Panc1 (cell line): Measurements from ENCODE around the gene NCAPG2. TPM values are rescaled to one million over a fixed set of nuclear protein-coding genes. Genes with fewer than 3 reads are reported as not detected.

Experiments
- ATAC-seq: fragments of 200-7000 bp; cut with Tn5 transposase; 2 replicates; pipeline ENCODE4 v1.9.1; 2020; ENCODE audit warnings: mild to moderate bottlenecking, moderate library complexity
- BruUV-seq: library from RNA; stranded (reverse); fragments of 400-500 nt; replicated peaks from 2 replicates; lab custom pipeline; 2021; lab: Mats Ljungman, UMichigan
- CTCF ChIA-PET: fragments of 300-600 bp; sonication (Branson Sonifier 250); formaldehyde crosslinking; loops from one replicate; lab custom pipeline; 2022; ENCODE audit warnings: antibody characterized with exemption; lab: Charles Lee
- POLR2A ChIA-PET: fragments of 300-600 bp; sonication (Branson Sonifier 250); formaldehyde crosslinking; loops from one replicate; lab custom pipeline; 2022; ENCODE audit warnings: antibody characterized with exemption; lab: Charles Lee
- DNase-seq: peaks from one replicate; pipeline ENCODE4 v3.0.0-alpha.2; 2010; ENCODE audit warnings: low read depth, low spot score
- H3K27ac ChIP-seq: 2 replicates; pipeline ENCODE4 v1.5.1; 2011; ENCODE audit warnings: mild to moderate bottlenecking, low read length, inconsistent platforms
- H3K27me3 ChIP-seq: fragments of 200-500 bp; sonication (Bioruptor generic); 2 replicates; pipeline ENCODE4 v1.6.0; 2014; ENCODE audit warnings: low read length, inconsistent platforms; ENCODE audit not compliant: control insufficient read depth, insufficient read depth
- H3K36me3 ChIP-seq: fragments of 200-500 bp; sonication (Bioruptor generic); 2 replicates; pipeline ENCODE4 v1.5.1; 2014; ENCODE audit warnings: inconsistent platforms, mild to moderate bottlenecking, low read length, moderate library complexity; ENCODE audit not compliant: control insufficient read depth, insufficient read depth
- H3K4me1 ChIP-seq: 2 replicates; pipeline ENCODE4 v1.5.1; 2011; ENCODE audit warnings: inconsistent platforms, mild to moderate bottlenecking, low read length, moderate library complexity; ENCODE audit not compliant: control insufficient read depth, insufficient read depth
- H3K4me3 ChIP-seq, 2 experiments: 2 replicates each; pipeline ENCODE4 v1.5.1; 2011 to 2012; ENCODE audit warnings: low read depth in 2 of 2, low read length in 2 of 2, mild to moderate bottlenecking in 2 of 2, inconsistent platforms in 1 of 2, moderate library complexity in 1 of 2
- H3K9me3 ChIP-seq: fragments of 200-500 bp; sonication (Bioruptor generic); 2 replicates; pipeline ENCODE4 v1.5.1; 2014; ENCODE audit warnings: low read depth, mild to moderate bottlenecking, inconsistent platforms, low read length, moderate library complexity; ENCODE audit not compliant: control insufficient read depth, insufficient read depth
- CTCF ChIP-seq: fragments of 450-650 bp; IDR thresholded peaks from 2 replicates; pipeline ENCODE4 v1.5.1; 2017; ENCODE audit warnings: mild to moderate bottlenecking
- POLR2AphosphoS5 ChIP-seq: IDR thresholded peaks from 2 replicates; pipeline ENCODE4 v1.6.1; 2012; ENCODE audit warnings: mild to moderate bottlenecking, low read depth, low read length, moderate library complexity
- REST ChIP-seq, 2 experiments: IDR thresholded peaks; 2 replicates each; pipeline ENCODE4 v1.6.1; 2011 to 2012; ENCODE audit warnings: low read depth in 2 of 2, control low read depth in 1 of 2, low read length in 1 of 2, mild to moderate bottlenecking in 1 of 2, moderate library complexity in 1 of 2; ENCODE audit not compliant: insufficient read depth in 1 of 2
- SIN3A ChIP-seq: IDR thresholded peaks from 2 replicates; pipeline ENCODE4 v1.6.1; 2012; ENCODE audit warnings: low read depth, mild to moderate bottlenecking, low read length, moderate library complexity, borderline replicate concordance; ENCODE audit not compliant: insufficient read depth
- TCF7L2 ChIP-seq: IDR thresholded peaks from 2 replicates; pipeline ENCODE4 v1.6.1; 2011; ENCODE audit warnings: mild to moderate bottlenecking, low read depth, low read length, inconsistent platforms
- in situ Hi-C: cut with HindIII; loops from 2 replicates; pipeline ENCODE4 v1.10.0; 2016; ENCODE audit warnings: low sequenced_read_pairs, low pct_unique_long_range_greater_than_20kb
- intact Hi-C: fragments of 100-400 bp; cut with micrococcal nuclease; formaldehyde crosslinking; loops from one replicate; pipeline ENCODE4 v1.10.0; 2022; ENCODE audit not compliant: unreplicated experiment
- total RNA-seq: library from RNA; stranded (reverse); gene quantifications from one replicate; pipeline ENCODE4 v1.2.1, GENCODE V29; 2021; ENCODE audit not compliant: unreplicated experiment

Gene NCAPG2
- total RNA-seq, 1 experiment from 2014 or later = 81.4 TPM

- no peaks in the 10 kb centered on the region for H3K9me3 ChIP-seq
- H3K36me3 ChIP-seq = no peaks in the 10 kb centered on the region
- no peak for DNase-seq
- no peak overlapping the region; a peak in 1 of 4 replicates for H3K4me3 ChIP-seq
- H3K27ac ChIP-seq = no peak overlapping the region
- TF ChIP-seq TCF7L2 = no peak
- TF ChIP-seq CTCF = no peak
- TF ChIP-seq REST (IDR thresholded peaks at IDR 0.05; ENCODE audit: insufficient read depth in 1 of 2, low read depth in 2 of 2, low read length in 1 of 2) = no peak
- no peak for TF ChIP-seq POLR2AphosphoS5
- no peak for TF ChIP-seq SIN3A
- no peaks in the 10 kb centered on the region; the same call in 1 of the 2 replicates for H3K4me1 ChIP-seq
- intact Hi-C loops = no loop called here
- BruUV-seq = no TSS peak
- peaks cover 16% of the 10 kb centered on the region for H3K27me3 ChIP-seq
- no peak for ATAC-seq
- ChIA-PET CTCF (no interaction called here), POLR2A (no interaction called here)
- in situ Hi-C loops = no loop called here
Observed at GRCh38 chr7:158585721-158586498, 118.7 kb downstream of the NCAPG2 start.

GRCh38 chr7:158584407-158584806 is 120.2 kb downstream of the NCAPG2 start:
- no peak overlapping the region for H3K27ac ChIP-seq
- BruUV-seq = no TSS peak
- no peak overlapping the region for H3K4me3 ChIP-seq
- ChIA-PET CTCF (no interaction called here), POLR2A (no interaction called here)
- H3K9me3 ChIP-seq = peaks cover 7% of the 10 kb centered on the region; the same call in 1 of the 2 replicates
- H3K27me3 ChIP-seq = peaks cover 16% of the 10 kb centered on the region
- H3K4me1 ChIP-seq = no peaks in the 10 kb centered on the region; the same call in 1 of the 2 replicates
- TF ChIP-seq SIN3A (no peak), POLR2AphosphoS5 (no peak), REST (IDR thresholded peaks at IDR 0.05; ENCODE audit: insufficient read depth in 1 of 2, low read depth in 2 of 2, low read length in 1 of 2) (no peak), CTCF (no peak), TCF7L2 (no peak)
- ATAC-seq (no peak), DNase-seq (no peak)
- H3K36me3 ChIP-seq = no peaks in the 10 kb centered on the region
- intact Hi-C loops (no loop called here), in situ Hi-C loops (no loop called here)
